ENCODE results near the gene FSTL4. TPM values are rescaled to one million over a fixed set of nuclear protein-coding genes. Genes with fewer than 3 reads are reported as not detected.

Gene FSTL4
- total RNA-seq, 1 experiment from 2014 or later: 0.14 TPM

DNA sequence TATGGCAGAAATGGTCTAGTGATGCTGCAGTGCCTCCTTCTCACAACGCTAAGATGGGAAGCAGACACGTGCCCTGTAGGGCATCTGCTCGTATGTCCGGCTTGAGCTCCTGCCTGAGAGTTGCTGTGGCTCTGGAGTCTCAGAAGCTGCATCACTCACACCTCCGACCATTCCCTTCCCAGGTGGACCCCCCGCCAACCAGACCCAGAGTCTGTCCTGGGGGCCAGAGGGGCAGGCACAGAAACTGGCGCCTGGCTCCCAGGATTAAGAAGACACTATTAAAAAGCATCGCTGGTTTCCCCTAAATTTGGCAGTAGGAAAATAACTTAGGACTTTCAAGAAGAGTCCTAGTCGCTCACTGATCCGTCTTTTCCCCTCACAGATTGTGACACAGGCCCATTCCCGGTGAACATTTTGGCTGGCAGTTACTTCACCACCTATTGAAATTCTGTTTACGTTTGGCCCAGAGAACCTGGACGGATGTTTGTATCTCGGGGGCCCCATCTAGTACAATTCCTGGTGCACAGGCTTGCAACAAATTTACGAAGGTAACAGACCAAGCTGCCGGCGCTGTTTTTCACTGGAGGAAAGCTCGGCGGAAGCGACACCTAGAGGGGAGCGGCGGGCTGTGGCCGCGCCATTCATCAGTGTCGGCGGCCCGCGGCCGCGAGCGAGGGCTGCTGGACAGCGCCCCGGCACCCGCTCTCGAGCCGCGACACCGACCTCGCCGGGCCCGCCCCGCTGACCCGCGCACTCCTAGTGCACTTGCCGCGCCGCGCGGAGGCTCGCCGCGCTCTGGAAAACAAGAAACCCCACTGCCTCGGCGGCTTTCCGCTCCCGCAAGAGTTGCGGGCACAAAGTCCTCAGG is 1.6 kb downstream of the FSTL4 start:
- no peak for DNase-seq (ENCODE audit: low spot score)

DNA sequence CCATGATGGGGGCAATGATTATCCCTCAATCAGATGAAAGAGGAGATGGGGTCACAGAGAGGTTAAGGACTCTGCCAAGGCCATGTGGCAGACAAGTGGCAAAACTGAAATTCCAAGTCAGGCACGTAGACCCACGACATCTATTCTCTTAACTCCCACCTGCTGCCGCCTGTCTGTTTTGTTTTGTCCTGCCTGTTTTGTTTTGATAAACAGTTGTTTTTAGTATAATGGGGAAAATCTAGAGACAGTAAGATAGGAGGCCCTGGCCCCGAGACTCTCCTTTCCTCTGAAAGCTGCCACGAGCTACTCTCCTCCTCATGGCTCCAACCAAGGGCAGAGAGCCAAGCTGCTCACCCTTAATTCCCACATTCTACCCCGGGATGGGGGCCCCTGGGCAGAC is 4.9 kb downstream of the FSTL4 start:
- DNase-seq (ENCODE audit: low spot score): no peak

DNA sequence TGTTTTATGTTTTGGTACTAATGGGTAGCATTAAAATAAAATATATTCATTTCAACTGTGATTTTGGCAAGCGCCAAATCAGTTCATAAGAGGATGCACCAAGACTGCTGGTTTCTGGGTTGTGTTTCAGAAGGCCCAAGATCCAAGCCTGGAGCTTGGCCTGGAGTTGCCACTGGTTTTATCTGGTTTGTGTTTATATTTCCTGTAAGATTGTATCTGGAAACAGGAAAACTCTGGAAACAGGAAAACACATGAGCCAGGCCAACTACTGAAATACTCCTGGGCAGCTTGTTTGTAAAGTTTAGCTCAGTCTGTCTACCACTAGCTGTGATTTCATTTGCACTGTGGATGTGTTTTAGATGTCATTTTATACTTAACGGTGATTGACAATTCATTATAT is 5.5 kb downstream of the FSTL4 start:
- DNase-seq (ENCODE audit: low spot score): no peak

DNA sequence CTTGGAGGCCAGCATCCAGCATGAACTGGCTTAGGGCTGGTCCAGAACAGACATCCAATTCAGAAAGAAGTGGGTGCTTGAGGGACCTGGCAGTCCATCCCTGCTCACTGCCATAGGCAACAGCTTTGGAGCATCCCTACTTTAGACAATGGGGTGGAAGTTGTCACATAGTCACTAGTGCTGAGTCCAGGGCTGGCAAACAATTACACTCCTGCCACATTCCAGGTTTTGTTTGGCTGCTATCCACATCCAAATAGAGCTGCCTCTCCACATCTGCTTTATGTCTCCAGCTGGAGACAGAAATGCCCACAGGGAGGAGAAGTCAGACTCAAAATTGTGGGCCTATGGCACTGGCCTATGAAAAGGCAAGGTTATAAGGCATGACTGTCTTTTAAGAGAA is 7.0 kb downstream of the FSTL4 start:
- DNase-seq (ENCODE audit: low spot score): no peak

DNA sequence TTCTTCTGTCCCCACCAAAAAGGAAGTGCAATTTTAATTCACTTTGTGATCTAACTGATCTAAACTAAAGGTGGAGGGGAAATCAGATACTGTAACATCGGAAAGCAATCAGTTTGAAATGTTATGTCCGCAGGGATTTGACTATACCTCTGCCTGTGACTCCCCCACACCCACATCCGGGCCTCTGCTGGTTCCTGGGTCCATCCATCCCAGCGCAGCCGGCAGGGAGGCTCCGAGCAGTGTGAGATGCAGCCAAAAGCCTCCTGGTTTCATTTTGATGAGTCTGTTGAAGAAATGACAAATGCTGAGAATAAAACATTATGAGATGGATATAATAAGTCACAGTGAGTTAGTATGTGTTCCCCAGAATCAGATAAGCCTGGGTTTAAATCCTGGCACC is 8.6 kb downstream of the FSTL4 start:
- no peak for DNase-seq (ENCODE audit: low spot score)

DNA sequence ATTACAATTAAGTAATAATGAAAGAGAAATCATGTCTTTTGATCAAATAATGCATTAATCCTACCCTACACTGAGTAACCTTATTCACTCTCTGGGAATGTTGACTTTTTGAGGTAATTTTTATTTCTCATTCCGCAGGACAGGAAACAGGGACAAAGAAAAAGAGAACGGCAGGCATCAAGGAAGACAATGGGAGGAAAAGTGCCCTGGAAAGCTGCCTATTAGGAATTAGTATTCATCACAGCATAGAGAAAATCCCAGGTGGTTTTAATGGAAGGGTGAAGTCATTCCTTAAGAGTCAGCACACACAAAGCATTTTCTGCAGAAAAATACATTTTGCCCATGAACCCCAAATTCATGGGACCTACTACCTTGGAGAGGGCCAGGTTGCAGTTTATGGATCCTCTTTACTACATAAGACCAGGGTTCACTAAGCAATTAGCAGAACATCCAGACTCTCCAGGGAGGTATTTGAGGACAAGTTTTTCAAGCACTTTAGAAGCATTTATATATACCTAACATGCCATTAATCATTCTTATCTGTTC is 9.4 kb downstream of the FSTL4 start:
- DNase-seq (ENCODE audit: low spot score): no peak

DNA sequence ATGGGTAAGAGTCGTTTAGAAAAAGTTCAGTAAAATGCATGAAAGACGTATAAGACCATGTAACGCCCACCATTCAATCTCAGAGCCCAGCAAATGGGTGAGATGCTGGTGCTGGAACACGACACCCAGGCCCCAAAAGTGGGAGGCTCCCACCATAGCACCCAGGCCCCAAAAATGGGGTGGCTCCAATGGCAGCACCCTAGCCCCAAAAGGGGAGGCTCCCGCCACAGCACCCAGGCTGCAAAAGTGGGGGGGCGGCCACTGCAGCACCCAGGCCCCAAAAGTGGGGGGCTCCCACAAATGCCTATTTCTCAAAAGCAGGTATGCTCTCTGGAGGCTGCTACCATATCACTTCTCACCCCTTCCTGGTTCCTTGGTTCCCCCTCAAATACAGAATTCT is 12.7 kb downstream of the FSTL4 start:
- no peak for DNase-seq (ENCODE audit: low spot score)

DNA sequence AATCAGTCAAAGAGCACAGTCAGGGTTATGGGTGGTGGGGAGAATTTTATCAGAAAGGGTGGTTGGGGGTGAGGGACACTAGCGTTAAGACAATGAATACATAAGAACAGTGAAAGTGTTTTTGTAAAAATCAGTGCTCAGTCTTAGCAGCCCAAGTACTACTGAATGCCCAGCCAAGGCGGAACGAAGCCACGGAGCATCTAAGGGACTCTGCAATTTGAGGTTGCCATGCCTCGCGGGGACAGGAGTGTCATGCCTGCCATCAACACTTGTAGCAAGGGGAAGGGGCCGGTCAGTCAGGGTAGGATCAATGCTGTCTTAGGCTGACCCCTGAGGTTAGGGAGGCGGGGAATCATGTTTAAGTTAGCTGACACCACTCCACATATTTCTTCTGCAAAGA is 13.3 kb downstream of the FSTL4 start:
- no peak for DNase-seq (ENCODE audit: low spot score)

DNA sequence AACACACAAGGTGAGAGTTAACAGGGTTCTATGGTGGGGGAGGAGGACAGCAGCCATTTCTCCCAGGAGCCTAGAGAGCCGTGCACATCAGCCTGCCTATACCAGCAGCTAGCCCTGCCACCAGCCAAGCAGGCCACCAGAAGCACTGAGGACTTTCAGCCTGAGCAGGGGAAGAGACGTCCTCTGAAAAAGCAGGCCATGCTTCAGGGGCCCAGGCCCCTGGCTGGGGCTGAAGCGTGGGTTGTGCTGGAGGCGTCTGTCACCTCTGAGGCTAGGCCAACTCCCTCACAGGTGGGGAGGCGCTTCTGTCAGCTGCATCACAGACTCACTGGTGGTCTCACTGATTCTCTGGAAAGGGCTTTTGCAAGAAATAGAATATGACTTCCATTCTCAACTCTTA is 16.3 kb downstream of the FSTL4 start:
- DNase-seq (ENCODE audit: low spot score): no peak

DNA sequence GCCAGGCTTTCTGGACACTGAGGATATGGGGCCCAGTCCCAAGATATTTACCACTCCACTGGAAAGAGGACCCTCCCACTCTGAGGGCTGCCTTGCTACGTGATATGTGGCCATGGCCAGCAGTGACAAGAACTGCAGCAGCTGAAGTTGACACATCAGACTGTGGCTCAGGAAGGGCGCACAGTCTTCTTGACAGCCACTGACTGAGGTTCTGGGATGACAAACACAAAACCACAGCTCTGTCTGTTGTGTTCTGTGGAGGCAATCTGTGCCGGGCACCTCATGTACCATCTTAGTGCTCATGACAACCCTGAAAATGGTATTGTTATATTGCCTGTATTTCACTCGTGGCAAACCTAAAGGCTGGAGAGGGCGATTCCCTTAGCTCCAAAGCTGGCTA is 16.9 kb downstream of the FSTL4 start:
- DNase-seq (ENCODE audit: low spot score): no peak

DNA sequence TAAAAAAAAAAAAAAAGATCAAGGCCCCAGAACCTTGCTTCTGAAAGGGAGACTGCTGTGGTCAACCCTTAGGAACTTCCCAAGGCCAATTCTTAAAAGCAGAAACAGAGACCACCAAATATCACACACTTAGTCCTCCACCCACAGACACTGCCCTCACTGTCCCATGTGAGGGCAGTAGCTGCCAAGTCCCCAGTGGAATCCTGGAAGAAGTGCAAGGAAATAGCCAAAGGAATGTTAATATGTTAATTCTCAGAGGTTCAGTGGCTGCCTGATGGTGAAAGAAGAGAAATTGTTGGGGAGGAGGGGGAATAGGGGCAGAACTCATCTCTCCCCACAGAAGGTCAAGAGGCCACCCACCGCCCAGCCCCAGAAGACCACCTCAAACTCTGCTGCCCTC is 23.1 kb downstream of the FSTL4 start:
- no peak for DNase-seq (ENCODE audit: low spot score)

DNA sequence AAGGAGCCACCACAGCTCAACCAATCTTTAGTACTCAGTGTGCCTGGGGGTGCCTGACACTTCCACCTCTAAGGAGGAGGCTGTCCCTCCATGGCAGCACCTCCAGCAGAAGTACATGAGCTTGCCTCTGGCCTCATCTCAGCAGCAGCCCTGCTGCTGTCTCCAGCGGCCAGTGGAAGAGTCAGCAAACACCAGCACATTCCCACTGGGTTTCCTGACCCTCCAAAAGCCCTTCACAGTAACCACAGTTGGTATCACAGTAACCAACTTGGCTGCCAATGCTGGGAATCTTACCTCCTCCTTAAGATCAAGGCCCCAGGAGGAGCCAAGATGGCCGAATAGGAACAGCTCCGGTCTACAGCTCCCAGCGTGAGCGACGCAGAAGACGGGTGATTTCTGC is 29.4 kb downstream of the FSTL4 start:
- DNase-seq (ENCODE audit: low spot score): no peak

DNA sequence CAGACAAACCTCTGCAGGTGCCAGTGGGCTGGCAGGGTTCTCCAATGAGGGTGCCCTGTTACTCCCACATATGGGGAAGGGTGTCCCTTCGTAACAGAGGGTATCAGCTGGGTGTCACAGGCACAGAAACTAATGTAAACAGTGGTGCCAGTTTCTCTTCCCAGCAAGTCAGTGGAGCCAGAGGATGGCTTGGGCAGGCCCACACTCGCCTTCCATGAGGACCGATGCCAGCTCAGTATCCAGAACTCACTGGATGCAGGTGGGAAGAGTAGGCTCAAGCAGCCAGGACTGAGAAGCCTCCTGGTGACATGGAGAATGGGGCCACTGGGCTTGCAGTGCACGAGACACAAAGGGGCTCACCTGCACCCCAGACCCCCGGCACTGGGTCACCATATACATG is 30.4 kb downstream of the FSTL4 start:
- DNase-seq (ENCODE audit: low spot score): no peak

DNA sequence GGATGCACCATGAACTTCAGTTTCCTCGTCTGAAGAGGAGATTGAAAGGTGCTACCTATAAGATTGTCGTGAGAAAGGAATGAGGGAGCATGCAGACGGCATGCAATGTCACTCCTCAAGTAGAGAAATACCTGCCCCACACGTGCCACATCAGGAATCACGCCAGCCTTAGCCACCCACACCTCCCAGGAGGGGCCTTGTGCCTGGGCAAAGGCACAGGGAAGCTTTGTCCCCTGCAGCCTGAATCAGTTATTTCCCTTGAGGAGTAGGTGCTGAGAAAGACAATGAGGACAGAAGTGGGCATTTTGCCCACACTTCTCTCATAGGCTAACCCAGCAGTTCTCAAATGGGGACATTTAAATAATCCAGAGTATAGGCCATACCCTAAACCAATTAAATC is 31.0 kb downstream of the FSTL4 start:
- no peak for DNase-seq (ENCODE audit: low spot score)

DNA sequence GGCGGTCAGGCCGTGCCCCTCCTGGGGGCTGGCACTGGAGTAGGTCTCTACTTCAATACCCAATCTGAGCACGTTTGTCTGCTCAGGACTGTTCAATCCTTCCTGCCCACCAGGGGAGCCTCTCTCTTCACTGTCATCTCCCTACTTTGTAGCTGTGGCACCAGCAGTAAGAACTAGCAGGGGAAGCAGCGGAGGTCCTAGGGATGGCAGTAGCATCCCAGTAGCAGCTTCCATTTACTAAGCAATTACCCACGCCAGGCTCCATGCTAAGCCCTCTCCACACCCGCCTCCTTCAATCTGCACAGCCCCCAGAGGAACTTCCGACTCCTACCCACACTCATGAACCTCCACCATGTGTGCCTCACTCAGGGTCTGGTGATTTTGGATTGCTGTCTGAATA is 31.7 kb downstream of the FSTL4 start:
- no peak for DNase-seq (ENCODE audit: low spot score)

DNA sequence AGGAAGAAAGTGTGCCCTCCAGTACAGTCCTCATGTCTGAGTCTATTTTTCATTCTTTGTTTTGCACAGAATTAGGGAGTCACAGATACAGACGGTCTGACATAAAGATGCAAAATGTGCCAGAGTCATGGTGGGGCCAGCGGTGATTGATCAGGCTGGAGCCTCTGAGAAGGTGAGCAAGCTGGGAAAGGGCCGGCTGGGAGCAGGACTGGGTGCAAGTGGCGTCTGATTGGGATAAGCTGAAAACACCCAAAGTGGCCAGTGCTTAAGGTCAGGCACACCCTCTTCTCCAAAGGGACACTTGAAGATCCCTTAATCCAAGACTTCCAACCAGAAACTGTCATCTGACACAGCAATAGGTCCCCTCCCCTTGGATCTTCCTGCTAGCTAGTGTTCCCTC is 32.6 kb downstream of the FSTL4 start:
- no peak for DNase-seq (ENCODE audit: low spot score)

DNA sequence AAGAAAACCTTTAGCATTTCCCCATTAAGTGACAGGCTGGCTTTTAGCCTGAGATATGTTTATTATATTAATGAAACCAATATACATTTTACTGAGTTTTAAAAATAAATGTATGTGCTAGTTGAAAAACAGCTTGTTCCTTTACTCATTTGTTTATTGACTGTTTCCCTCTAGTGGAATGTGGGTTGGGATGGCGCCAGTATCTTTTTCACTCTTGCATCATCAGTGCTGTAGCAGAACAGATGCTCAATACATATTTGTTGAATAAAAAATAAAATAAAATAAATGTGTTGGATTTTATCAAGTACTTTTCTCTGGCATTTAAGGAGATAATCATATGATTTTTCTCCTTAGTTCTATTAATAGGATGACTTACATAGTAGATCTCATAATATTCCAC is 43.0 kb downstream of the FSTL4 start:
- DNase-seq (ENCODE audit: low spot score): no peak

DNA sequence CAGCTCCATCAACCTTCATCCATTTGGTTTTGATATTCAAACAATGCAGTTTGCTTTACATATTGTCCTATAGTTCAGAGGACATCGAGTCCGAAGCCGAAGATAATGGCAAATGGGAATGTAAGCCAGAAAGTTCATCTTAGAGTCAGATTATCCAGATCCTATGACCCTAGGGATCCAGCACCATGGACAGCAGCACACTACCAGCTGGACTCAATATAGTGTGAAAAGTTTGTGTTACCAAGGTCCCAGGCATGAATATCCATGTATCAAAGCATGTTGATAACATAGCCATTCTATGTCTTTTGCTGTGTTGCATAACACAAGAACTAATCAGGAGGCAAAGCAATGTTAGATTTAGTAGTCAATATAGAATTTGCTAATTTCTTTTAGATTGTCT is 46.3 kb downstream of the FSTL4 start:
- no peak for DNase-seq (ENCODE audit: low spot score)

DNA sequence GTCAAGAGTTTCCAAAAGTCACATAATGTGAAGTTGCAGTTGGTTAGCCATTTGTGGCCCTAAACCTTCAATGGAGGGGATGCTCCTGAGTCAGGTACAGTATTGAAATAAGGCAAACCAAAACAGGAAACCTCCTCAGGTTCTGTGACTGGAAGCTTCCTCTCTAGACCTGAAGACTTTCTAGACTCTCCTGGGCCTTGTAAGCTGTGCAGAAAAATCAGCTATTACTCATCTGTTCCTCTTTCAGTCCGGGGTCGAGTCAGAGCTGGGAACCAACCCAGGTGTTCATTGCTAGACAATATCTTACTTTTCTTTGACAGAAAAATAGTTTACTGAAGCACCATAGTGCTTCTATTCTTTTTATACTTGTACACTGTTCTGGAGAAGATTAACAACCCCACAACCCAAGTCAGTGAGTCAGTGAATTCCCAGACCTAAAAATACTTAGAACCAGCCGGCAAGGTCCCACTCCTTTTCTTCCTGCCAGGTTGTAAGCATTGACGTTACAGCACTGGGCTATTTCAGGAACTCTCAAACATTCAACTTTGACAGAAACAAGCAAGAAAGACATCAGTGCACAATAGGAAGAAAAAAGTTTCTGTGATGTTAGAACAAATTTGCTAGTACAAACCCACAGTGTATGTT is 47.3 kb downstream of the FSTL4 start:
- DNase-seq (ENCODE audit: low spot score): no peak

DNA sequence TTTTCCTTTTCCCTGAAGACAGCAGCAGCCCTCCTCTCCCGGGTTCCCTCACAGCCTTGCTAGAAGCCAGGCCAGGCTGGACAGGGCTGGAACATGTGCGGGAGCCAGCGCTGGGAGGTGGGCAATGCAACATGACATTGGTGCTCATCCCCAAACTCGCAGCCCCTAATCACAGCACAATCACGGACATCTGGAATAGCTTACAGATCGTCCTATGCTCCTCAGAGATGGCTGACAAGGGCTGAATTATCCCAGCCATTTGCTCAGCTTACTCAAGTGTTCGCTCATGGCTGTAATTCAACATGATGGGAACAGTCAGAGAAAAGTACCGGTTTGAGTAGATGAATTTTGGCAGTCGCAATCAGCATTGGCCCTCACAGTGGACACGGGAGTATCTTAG is 49.8 kb downstream of the FSTL4 start:
- DNase-seq (ENCODE audit: low spot score): no peak

DNA sequence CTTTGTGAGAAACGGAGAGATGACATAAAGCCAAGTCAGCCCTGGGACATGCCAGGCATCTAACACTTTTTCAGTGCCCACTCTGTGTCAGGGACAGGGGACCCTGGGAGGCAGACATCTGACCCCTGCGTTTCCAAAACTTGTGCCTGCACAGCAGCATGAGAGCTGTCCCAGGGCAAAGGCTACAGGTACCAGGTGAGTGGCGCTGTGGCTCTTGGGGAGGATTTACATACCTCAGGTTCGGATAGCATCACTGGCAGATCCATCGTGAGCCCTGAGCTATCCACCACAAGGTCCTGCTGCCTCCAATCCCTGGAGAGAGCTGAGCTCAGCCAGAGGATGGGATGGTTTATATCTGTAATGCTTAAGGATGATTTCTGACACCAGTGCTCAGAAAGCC is 52.4 kb downstream of the FSTL4 start:
- no peak for DNase-seq (ENCODE audit: low spot score)

DNA sequence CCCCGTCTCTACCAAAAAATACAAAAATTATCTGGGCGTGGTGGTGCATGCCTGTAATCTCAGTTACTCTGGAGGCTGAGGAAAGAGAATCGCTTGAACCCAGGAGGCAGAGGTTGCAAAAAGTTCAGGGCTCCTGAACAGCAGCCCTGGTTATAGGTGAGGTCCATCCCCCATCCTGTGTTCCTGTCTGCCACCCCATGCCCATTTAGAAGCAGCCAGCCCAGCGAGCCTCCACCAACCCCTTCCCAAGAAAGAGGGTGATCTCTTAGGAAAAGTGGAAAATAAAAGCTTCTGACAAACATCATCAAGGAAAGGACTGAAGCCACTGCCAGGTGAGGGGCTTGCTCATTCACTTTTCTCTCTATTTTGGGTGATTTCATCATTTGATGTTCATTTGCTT is 55.8 kb downstream of the FSTL4 start:
- DNase-seq (ENCODE audit: low spot score): no peak

DNA sequence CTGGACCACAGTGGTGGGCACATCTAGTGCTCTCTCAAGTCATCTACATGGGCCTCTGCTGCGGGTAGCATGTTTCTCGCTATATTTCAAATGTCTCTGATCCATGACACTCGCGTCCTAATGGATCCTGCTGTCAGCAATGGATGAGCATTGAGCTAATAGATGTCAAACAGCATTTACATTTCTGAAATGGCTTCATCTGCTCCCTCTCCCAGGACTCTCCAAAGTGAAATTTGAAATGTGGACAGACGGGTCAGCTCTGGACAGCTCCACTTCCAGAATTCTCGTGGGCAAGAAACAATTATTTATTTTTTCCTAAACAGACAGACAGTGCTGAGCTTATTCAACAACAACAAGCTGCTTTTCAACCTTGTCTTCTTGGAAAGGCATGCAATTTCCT is 58.1 kb downstream of the FSTL4 start:
- no peak for DNase-seq (ENCODE audit: low spot score)

Data from H4 (cell line).